Stomach smooth muscle (tissue), 2 donors: Measurements from ENCODE around the gene PCCB.
"Not testable (repeated sequence)": the region's sequence is repeated elsewhere in the genome, so short reads cannot be mapped to it uniquely, and the experiment has no call there.

Experiments
- H3K27ac ChIP-seq: one replicate; pipeline ENCODE4 v1.7.0; 2013; ENCODE audit warnings: mild to moderate bottlenecking, low read length, inconsistent platforms
- H3K27me3 ChIP-seq, 2 donors: one replicate each; pipeline ENCODE4 v1.7.0; 2013; ENCODE audit warnings: low read length in 2 of 2; ENCODE audit not compliant: insufficient read depth in 2 of 2, control insufficient read depth in 1 of 2
- H3K36me3 ChIP-seq, 2 donors: one replicate each; pipeline ENCODE4 v1.7.0; 2013; ENCODE audit warnings: low read length in 2 of 2; ENCODE audit not compliant: control insufficient read depth in 2 of 2, insufficient read depth in 2 of 2
- H3K4me1 ChIP-seq: one replicate; pipeline ENCODE4 v1.7.0; 2013; ENCODE audit warnings: low read length; ENCODE audit not compliant: control insufficient read depth, insufficient read depth
- H3K4me3 ChIP-seq, 2 donors: one replicate each; pipeline ENCODE4 v1.7.0; 2013; ENCODE audit warnings: low read length in 2 of 2
- H3K9ac ChIP-seq, 2 donors: one replicate each; pipeline ENCODE4 v1.7.0; 2013; ENCODE audit warnings: low read length in 2 of 2, mild to moderate bottlenecking in 1 of 2
- H3K9me3 ChIP-seq, 2 donors: one replicate each; pipeline ENCODE4 v1.7.0; 2013; ENCODE audit warnings: low read length in 2 of 2; ENCODE audit not compliant: control insufficient read depth in 2 of 2
- donor health status: healthy.
- donor health status: Pancreatic carcinoma.

The PCCB gene

DNA sequence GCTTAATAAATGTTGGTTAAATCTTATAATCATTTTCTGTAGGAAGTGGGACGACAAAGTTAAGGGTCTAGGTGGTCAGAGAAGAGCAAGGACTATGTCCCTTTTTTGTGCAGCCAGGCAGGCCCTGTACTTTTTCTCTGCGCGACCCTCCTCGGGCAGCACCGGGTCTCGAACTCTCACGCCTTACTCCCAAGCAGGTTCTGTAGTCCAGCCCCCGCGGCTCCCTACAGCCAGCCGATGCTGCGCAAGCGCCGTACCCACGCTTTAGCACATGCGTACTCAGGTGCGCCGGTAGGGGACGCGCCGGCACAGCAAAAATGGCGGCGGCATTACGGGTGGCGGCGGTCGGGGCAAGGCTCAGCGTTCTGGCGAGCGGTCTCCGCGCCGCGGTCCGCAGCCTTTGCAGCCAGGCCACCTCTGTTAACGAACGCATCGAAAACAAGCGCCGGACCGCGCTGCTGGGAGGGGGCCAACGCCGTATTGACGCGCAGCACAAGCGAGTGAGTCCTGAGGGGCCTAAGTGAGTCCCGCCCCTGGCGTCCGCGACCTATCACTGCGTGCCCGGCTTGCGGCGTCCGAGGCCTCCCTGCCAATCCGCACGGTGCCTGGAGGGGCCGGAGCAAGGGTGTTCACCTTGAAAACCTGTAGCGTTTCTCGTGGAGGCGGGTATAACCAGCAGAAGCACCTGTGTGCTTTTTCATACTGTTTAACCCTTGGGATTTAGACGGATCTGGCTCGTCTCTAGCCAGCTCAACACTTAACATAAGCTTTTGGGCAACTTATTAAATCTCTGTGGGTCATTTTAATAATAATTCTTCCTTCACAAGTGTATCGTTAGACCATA is at the start of gene PCCB:
Gene PCCB (plus strand): TSS at position 282 of the 844 bp plus-strand sequence. CDS start 36 bp downstream, at position 318.
- Histone ChIP-seq H3K27me3 (no peaks in the 10 kb centered on the region), H3K9ac (peak within 1 kb of the TSS; percentile 58 to 80), H3K9me3 (no peaks in the 10 kb centered on the region), H3K27ac (peak within 1 kb of the TSS; percentile 74), H3K4me3 (peak within 1 kb of the TSS; percentile 78 to 89), H3K4me1 (peaks cover 14% of the 10 kb centered on the region), H3K36me3 (no peaks in the 10 kb centered on the region)

DNA sequence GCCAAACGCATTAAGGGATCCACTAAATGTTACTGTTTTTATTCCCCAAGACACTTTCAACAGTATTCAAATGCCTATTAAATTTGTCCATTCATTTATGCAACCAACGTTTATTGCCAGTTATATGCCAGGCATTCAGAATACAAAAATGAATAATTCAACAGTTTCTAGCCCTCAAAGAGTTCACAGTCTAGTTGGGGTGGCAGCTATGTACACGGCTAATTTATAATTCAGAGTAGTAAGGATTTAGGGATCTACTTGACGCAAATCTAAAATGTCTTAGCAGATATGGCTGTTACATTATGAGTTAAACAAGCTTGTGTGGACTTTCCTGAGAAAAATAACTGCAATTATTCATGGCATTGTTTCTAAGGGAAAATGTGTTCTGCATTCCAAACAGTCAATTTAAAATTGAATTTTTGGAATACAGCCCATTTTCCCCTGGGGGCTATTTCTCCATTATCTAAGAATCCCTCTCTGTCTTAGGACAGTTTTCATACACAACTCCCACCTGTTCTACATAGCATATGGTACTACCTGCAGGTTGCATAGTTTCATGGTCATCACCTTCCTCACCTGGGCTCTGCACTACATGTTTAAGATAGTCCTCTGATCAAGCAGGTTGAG is 42.5 kb upstream of the PCCB start:
- H3K9ac ChIP-seq = no peak overlapping the region
- no peaks in the 10 kb centered on the region for H3K4me1 ChIP-seq
- no peaks in the 10 kb centered on the region for H3K36me3 ChIP-seq
- H3K27me3 ChIP-seq = no peaks in the 10 kb centered on the region
- no peak overlapping the region for H3K27ac ChIP-seq
- H3K9me3 ChIP-seq = no peaks in the 10 kb centered on the region
- H3K4me3 ChIP-seq = no peak overlapping the region

DNA sequence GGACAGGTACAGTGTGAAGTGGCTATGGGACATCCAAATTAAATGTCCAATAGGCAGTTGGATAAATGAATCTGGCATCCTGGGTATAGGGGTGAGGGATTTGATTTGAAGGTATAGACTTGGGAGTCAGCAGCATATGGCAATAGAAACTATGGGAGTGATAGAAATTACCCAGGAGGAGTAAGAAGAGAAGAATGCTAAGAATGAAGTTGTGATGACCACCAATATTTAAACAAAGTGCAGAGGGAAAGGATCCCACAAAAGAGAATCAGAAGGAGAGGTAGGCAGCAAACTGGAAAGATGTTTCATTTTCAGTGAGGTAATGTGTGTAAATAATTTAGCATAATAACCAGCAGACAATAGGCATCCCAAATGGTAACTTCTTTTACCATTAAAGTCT is 40.2 kb upstream of the PCCB start:
- Histone ChIP-seq H3K9me3 (no peaks in the 10 kb centered on the region), H3K4me3 (no peak overlapping the region), H3K27ac (no peak overlapping the region), H3K9ac (no peak overlapping the region), H3K4me1 (no peaks in the 10 kb centered on the region), H3K27me3 (no peaks in the 10 kb centered on the region), H3K36me3 (no peaks in the 10 kb centered on the region)

- H3K9ac ChIP-seq = no peak overlapping the region
- H3K36me3 ChIP-seq = no peaks in the 10 kb centered on the region
- no peak overlapping the region for H3K4me3 ChIP-seq
- no peak overlapping the region for H3K27ac ChIP-seq
- no peaks in the 10 kb centered on the region for H3K27me3 ChIP-seq
- H3K9me3 ChIP-seq = no peaks in the 10 kb centered on the region
- no peaks in the 10 kb centered on the region for H3K4me1 ChIP-seq
Observed at GRCh38 chr3:136211547-136211946, 38.6 kb upstream of the PCCB start.

- not testable (repeated sequence) for H3K36me3 ChIP-seq, H3K9ac ChIP-seq
Observed at GRCh38 chr3:136222746-136223145, 27.4 kb upstream of the PCCB start.

GRCh38 chr3:136232413-136232812 is 17.7 kb upstream of the PCCB start:
- H3K4me3 ChIP-seq = no peak overlapping the region
- no peak overlapping the region for H3K9ac ChIP-seq
- no peaks in the 10 kb centered on the region for H3K36me3 ChIP-seq
- H3K4me1 ChIP-seq = no peaks in the 10 kb centered on the region
- no peaks in the 10 kb centered on the region for H3K9me3 ChIP-seq
- no peak overlapping the region for H3K27ac ChIP-seq
- H3K27me3 ChIP-seq = no peaks in the 10 kb centered on the region

More at GRCh38 chr3:136222746-136223145, 27.4 kb upstream of the PCCB start:
- not testable (repeated sequence) for H3K27me3 ChIP-seq, H3K4me3 ChIP-seq, H3K27ac ChIP-seq, H3K9me3 ChIP-seq, H3K4me1 ChIP-seq

GRCh38 chr3:136235545-136235944 is 14.6 kb upstream of the PCCB start:
- H3K27me3 ChIP-seq = no peaks in the 10 kb centered on the region
- H3K27ac ChIP-seq = no peak overlapping the region
- H3K9ac ChIP-seq = no peak overlapping the region
- no peak overlapping the region for H3K4me3 ChIP-seq
- H3K4me1 ChIP-seq = no peaks in the 10 kb centered on the region
- no peaks in the 10 kb centered on the region for H3K9me3 ChIP-seq
- H3K36me3 ChIP-seq = no peaks in the 10 kb centered on the region

- Histone ChIP-seq H3K4me3 (no peak overlapping the region), H3K4me1 (no peaks in the 10 kb centered on the region), H3K9me3 (no peaks in the 10 kb centered on the region), H3K9ac (no peak overlapping the region), H3K27ac (no peak overlapping the region), H3K36me3 (no peaks in the 10 kb centered on the region), H3K27me3 (no peaks in the 10 kb centered on the region)
Observed at GRCh38 chr3:136236109-136236508, 14.0 kb upstream of the PCCB start.

GRCh38 chr3:136237103-136237502 is 13.0 kb upstream of the PCCB start:
- Histone ChIP-seq H3K36me3 (no peaks in the 10 kb centered on the region), H3K9ac (no peak overlapping the region), H3K27me3 (no peaks in the 10 kb centered on the region), H3K4me1 (no peaks in the 10 kb centered on the region), H3K27ac (no peak overlapping the region), H3K4me3 (no peak overlapping the region), H3K9me3 (no peaks in the 10 kb centered on the region)

DNA sequence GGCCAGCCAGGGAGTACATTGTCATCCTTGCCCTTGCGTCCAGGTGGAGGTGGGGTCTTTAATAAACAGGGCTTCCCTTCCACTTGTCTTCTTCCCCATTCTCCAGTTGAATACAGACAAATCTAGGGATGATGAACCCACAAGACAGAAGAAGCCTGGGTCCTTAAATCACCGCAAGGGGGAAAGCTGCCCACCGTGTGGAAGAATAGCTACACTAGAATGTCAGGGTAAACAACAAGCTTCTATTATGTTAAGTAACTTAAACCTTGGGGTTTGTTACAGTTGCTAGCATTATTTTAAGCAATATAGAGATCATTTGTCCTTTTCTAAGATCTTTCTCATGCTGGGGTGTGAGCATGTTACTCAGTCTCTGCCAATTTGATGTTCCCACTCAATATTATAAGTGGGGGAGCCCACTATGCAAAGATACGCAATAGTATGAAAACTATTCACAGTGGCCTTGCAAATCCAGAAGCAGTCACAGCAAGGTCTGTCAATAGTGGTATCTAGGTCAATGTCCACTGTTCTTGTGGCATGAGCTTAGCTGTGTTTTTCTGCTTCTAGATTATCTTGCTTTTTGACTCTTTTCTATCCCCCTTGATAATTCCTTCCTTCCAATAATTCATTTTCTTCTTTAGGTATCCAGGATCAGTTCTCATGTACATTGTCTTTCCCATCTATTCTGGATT is 12.0 kb upstream of the PCCB start:
- Histone ChIP-seq H3K4me1 (no peaks in the 10 kb centered on the region), H3K27me3 (no peaks in the 10 kb centered on the region), H3K4me3 (no peak overlapping the region), H3K9ac (no peak overlapping the region), H3K27ac (no peak overlapping the region), H3K9me3 (no peaks in the 10 kb centered on the region), H3K36me3 (no peaks in the 10 kb centered on the region)
